UCSD-AML1 (cell line): ENCODE results near the gene CEND1.
A peak's percentile ranks its signal among the peaks of the same experiment; 100 is the strongest.

Experiments
- DNase-seq: peaks from one replicate; lab custom pipeline; 2025; ENCODE audit not compliant: unreplicated experiment; lab: John Stamatoyannopoulos, UW

Gene CEND1

DNA sequence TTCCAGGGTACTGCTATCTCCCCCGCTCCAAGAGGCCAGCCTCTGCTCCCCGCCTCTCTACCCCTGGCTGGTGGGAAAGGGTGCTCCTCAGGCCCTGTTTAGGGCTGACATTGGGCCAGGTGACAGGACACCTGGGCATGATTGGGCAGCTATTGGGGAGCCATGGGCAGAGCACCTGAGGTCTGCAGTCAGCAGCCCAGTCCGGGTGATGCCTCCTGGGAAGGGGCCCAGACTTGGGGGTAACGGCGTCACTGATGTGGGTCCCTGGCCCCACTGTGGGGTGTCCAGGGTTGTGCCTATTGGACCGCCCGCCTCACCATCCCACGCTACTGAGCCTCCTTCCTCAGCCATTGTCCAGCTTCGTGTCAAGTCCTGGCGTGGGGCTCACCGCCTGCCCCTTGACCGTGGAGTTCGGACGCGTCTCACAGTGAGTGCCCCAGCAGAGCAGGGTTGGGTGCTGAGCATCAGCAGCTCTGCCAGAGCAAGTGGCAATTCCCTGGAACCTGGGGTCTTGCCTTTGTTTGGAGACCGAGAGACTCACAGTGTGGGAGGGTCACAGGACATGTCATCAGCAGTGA, 9.8 kb downstream of the CEND1 start:
- no peak for DNase-seq

DNA sequence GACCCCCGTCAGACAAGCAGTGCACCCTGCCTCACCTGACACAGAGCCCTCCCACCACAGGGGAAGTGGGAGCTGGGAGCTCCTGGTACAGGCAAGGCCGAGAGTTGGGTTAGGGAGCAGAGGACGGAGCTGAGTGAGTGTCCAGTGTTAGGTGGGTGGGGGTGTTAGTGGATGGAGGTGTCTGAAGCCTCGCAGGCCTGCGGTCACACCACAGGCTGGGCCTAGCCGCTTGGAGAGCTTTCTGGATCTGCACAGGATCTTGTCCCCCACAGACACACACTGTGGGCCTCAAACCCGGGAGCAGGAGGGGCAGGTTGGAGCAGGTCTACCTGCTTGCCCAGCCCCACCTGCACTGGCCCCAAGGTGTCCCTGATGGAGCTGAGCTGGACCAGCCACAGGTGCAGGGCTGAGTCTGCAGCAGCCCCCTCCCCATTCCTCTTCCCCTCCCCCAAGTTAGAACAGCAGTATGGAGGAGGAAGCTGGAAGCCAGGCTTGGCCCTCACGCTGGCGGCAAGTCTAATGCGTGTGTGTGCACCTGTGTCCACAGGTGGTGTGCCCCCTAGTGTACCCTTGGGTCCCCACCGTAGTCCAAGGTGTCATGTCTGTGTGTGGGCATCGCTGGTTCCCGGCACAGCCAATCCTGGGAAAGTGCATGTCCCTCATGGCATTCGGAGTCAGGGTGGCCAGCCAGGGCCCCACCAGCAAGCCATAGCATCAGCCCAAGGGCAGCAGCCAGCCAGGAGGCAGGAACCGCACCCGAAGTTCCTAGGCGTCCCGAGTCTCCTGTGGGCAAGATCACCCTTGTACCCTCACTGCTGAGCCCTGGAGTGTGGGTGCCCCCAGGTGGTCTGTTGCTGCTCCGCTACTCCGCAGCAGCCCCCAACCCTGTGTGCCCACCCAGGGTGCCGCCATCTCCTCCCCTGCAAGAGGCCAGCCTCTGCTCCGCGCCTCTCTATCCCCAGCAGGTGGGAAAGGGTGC, 10.6 kb downstream of the CEND1 start:
- DNase-seq, result no peak

DNA sequence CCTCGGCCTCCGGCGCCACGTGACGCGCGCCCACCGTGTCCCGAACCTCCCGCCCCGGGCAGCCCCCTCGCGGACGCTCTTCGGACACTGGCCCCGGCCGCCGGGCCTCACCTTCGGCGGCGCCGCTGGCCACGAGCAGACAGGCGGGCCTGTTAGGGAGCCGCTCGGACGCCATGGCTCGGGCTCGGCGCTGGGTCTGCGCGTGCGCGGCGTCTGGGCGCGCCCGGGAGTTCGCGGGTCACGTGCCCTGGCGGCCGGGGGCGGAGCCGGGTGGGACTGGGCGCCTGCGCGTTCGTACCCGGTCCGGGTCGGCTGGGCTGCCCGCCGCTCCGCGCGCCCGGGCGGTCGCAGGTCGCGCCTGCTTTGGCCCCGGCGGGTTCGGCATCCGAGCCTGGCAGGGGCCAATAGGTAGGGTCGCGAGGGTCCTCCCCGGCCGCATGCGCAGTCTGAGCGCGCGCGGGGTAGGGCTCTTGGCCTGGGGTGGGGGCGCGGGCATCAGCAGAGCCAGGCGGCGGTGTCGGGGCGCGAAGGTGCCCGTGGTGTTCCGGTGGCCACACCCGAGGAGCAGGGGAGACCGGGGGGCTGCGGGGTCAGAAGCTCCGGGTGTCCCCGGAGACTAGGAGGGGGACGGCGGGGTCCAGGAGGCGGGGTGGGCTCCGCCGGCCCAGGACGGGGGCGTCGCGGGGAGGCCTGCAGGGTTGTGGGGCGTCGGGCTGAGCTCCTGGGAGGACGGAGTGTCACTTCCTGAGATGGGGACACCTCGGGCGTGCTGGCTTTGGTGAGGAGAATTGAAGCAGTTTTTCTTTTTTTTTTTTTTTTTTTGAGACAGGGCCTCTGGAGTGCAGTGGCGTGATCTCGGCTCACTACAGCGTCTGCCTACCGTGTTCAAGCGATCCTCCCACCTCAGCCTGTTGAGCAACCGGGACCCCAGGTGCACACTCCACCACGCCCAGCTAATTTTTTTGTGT, 12.3 kb downstream of the CEND1 start, which contains the start of gene GATD1:
GATD1 (minus strand) TSS at position 200 of the 968 bp plus-strand sequence; CDS start at position 175, 25 bp downstream.
- peak; percentile 92 for DNase-seq

DNA sequence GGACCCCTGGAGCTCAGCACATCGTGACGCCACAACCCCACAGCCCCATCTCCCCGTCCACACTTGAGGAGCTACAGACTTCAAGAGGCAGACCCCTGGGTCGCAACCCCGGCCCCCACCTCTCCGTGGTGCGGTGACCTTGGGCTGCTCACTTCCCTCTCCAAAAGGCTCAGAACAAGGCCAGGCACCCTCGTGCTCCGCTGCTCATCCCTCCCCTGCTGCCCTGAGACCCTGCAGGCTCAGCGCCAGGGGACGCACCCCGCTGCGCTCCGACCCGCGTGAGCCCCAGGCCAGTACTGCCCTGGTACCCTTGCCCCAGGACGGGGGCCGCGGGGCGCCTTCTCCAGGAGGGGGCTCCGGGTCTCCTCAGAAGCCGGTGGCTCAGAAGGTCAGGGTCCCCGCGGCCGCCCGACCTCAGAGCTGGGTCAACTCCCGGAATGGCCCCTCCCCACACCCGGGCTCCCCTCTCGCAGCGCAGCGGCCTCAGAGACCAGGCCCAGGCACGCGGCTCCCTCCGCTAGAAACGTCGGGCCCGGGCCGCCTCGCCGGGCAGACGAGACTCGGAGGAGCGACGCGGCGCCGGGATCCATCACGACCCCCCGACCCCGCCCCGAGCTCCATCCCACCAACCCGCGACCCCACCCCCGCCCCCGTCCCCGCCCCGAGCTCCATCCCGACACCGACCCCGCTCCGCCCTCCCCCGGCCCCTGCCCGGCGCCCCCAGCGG, 13.2 kb downstream of the CEND1 start:
- DNase-seq, result peak; percentile 61

DNA sequence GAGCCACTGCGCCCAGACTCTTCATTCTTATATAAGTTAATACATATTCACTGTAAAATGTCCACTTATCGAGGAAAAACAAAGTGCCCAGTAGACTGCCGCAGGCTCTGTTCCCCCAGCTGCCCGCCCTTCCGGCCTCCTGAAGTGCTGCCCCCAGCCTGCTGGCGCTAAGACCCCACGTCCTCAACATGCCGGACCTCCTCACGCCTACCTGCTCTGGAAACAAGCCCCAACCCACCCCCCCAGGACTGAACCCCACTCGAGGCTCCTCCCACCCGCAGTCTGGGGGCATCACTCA, 13.7 kb downstream of the CEND1 start:
- no peak for DNase-seq

DNA sequence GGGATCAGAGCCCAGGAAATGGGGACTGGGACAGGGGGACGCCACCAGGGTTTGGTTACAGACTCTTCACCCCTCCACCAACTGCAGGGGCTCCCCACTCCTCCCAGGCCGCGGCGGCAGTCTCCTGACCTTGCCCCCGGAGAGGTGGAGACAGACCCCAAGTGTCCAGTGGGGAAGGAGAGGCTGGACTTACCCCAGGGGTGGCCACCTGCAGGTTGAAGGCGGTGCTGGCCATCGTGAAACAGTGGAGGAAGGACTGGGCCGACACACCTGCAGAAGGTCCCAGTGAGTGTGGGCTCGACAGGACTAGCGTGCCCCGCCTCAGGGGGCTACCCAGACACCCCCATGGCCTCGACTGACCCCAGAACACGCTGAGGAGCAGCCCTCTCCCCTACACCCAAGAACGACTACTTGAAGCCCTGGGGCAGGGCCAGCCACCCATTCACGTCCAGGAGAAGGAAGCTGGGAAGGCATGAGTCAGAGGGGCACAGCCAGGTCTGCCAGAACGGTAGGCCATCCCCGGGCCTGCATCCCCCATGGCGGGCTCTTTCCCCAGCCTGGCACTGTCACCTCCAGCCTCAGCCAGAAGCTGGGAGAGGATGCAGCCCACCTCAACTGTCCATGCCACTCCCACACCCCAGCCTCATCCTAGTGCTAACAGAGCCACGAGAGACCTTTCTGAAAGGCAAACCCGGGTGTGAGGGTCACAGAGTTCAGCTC, 14.9 kb downstream of the CEND1 start:
- no peak for DNase-seq

DNA sequence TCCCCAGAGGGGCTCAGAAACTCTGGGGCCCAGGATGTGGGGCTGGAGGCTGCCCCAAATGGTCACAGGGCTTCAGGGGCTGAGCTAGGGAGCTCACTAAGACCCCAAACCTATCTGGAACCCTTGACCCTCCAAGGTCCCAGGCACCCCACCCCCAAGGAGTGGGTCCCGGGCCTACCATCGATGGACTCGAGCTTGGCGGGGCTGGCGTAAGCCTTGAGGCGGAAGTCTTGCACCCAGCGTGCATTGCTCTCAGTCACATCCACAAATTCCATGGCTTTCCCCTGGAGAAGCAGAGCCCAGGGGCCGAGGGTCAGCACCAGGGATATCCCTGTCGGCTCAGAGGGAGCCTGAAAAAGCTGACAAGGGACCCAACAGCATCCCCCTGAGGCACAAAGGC, 16.1 kb downstream of the CEND1 start:
- DNase-seq, result no peak

DNA sequence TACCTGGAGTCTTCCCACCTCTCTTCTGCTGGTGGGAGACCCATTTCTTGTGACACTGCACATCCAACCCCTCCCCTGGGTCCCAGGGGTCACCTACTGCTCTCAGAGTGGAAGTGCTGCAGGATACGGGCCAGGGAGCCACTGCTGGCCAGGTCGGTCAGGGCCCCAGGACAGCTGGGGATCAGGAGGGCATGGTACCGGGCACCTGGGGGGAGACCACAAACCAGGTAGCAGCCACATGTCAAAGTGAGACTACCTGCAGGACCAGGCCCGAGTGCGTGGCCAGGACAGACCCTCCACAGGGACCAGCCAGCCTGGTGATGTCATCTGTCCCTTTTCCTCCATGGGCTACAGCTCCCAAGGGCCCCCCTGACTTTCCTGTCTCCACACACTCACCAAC, 16.5 kb downstream of the CEND1 start:
- no peak for DNase-seq

DNA sequence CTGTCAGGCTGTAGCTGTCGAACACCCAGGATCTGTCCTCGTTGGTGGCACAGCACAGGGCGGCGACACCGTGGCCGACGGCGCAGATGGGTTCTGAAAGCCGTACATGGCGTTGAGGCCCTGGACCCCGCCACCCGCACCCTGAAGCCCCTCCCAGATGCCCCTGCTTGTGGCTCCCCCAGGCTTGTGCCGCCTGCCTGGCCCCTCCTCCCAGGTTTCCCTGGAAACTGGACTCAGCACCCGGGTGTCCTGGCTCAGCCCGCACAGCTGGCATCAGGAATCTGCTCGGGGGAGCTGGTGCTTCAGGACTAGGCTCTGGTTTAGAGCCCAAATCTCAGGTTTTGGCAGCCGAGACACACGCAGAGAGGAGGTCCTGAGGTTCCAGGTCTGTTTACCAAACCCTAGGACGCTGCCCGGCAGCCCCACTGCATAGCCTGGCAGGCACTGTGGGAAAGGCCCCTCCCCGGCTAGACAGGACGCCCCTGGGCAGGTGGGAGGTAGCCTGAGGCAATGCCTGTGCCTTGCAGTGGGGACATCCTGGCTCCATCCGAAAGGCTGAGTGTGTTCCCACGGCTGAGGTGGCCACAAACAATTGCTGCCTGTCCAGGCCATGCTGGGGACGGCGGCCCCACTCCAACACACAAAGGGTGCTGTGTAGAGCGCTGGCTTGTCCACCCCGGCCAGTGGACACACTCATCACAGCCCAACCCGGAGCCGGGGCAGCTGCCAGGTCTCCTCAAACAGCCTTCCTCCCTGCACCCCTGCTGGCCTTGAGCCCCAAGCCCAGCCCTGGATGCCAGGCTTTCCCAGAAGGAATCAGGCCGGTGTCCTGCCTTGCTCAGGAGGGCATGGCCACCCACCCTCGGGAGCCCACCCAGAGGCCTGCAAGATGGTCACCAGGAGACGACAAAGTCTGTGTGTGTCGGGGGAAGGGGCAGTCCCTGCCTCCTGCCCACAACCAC, 17.2 kb downstream of the CEND1 start:
- DNase-seq, result no peak

DNA sequence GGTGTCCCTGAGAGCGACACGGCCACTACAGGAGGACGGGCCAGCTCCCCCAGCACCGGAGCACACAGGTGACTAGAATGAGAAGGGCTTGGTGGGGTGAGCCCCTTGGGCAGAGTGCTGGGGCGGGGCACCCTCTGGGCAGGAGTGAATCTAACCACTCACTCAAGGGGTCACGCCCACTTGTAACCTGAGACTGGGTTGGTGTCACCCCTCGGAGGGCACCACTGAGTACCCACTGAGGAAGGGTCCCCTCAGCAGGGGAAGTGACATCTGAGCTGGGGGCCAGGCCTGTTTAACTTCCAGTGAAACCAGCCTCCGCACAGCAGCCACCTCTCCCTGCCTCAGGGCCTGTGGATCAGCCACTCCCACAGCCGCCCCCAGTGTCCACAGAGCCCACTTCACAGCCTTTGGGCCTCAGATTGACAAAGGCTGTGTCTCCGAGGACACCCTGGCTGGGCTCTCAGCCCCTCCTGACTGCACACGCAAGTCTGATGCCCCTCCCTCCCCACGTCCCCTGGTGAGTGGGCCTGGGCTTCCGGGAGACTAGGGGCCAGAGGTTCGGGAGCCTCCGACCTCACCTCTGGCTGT, 18.2 kb downstream of the CEND1 start:
- DNase-seq, result no peak

DNA sequence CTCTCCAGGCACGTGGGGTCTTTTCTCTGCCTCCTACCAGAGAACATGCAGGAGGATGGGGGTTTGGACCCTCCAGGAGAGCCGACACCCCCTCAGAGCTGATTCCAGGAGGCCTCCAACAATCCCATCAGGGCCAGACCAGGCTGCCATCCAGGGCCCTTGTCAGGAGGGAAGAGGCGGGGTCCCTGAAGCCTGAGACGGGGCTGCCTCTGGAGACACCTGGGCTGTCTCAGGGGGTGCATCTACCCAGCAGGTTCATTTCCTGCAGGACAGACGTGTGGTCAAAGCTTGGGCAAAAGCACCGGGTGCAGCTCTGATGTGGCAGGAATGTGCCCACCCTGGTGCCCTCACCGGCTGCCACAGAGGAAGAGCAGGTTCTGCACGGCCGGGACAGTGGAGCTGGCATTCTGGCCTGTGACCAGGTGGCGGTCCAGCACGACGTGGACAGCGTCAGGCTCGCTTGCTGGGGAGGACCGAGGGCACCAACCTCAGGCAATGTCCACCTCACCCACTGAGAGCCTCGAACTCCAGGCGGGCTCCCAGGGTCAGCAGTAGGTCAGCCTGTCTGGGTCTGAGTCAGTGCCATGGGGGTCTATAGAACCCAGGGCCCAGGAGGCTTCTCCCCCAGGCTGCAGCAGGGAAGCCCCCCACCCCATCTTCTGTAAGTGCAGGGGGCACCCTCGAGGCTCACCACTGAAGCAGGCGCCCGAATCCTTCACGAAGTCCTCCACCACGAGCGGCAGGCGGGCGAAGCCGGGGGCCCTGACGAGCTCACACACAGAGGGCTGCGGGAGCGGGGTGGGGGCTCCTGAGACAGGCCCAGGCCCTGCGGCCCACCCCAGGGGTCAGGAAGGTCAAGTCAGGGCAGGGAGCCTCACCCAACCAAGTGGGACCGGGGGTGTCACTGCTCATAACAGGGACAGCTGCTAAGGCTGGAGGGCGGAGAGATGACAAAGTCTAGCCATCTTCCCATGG, 19.0 kb downstream of the CEND1 start:
- DNase-seq, result no peak

DNA sequence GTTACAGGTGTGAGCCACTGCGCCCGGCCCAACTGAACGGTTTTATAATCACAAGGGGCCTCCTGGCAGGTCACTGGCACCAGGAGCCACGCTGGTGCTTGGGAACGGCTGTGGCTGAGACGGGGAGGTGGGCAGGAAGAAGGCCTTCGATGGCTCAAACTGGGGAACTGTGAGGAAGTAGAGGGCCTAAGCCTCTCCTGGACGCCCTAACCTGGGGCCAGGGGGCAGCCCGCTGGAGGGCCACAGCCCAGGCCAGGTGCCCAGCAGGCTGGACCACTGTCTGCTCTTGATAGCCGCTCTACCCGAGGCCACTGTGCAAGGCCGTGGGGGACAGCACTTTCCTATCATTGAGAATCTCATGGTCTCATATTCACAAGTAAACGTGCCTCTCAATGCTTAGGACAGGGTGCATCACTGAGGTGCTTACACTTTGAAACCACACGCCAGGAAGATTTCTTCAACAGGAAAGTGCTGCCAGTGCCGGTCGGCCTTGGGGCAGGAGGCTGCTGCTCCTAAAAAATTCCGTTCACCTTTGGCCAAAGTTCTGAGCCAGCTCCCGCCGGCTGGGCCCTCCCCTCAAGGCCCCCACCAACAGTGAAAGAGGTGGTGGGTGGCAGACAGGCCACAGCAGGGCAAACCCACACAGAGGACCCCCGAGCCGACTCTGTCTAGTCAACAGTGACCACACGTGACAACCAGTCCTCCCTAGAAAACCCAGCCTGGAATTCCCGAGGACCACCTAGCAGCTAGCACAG, 19.8 kb downstream of the CEND1 start:
- DNase-seq, result no peak

DNA sequence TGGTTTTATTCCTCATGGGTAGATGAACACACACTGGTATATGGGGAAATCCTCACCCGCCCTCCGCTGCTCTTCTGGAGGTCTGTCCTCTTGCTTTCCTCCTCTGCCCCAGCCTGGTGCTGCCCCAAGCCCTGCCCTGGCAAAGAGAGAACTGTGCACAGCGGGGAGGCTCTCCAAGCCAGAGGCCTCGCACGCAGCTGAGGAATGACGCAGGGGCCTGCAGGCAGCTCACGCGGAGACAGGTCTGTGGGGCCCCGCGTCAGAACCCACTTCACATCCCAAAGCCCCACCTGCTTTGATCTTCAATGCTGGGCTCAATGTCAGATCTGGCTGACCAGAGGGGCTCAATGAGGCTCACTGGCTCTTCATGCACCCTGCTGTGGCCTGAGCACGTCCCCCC, 22.7 kb downstream of the CEND1 start:
- no peak for DNase-seq

DNA sequence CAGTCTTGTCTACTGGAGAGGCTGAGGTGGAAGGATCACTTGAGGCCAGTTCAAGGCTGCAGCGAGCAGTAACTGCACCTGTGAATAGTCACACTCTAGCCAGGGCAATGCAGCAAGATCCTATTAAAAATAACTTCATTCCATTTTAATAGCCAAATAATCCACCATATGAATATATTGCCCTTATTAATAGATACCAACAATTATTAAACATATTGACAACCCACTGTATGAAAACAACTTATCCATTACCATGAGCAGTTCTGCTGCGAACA, 23.0 kb downstream of the CEND1 start:
- DNase-seq, result no peak

DNA sequence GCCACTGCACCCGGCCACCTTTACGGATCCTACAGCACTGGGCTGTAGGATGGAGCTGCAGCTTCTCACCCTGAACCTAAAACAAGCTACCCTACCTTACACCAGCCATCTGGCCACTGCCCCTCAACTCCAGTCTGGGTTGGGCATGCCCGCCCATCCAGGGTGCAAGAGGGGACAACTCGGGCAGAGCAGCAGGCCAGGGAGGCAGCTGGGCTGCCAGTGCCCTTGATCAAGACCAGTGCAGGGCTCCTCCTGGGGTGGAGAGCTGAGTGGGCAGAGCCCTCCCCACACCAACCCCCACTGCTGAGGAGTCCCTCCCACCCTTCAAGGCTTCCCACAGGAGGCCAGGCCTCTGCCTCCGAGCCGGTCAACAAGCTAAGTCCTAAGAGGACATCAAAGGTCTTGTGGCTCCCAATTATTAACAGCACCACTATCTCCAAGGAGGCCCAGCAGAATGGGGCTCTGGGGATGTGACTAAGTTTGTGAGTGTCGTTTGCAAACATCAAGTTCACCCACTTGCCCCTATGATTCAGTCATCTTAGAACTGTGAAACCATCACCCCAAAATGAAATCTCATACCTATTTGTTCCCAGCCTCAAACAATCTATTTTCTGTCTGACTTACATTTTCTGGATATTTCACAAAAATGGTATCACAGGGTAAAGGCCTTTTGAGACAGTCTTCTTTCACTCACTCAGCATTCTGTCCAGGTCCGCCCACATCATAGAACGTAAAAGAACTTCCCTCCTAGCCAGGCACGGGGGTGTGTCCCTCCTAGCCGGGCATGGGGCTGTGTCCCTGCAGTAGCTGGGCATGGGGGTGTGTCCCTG, 23.6 kb downstream of the CEND1 start:
- no peak for DNase-seq

DNA sequence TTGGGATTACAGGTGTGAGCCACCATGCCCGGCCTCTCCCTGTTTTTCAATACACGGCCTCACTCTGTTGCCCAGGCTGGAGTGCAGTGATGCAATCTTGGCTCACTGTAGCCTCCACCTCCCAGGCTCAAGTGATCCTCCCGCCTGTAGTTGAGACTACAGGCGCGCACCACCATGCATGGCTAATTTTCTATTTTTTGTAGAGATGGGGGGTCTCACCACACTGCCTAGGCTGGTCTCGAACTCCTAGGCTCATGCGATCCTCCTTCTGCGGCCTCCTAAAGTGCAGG, 24.1 kb downstream of the CEND1 start:
- no peak for DNase-seq
